Heart left ventricle (tissue), 13 donors: Measurements from ENCODE around the gene LUC7L3.

Experiments
- CTCF ChIP-seq, 12 donors: fragments of 200-600 bp; sonication (generic) in 4 of 12; IDR thresholded peaks; one replicate each; pipeline versions ENCODE4 v1.5.0 to v1.8.0; 2018 to 2022; ENCODE audit warnings: antibody characterized with exemption in 12 of 12, mild to moderate bottlenecking in 5 of 12
- POLR2A ChIP-seq, 2 donors: fragments of 450-650 bp; IDR thresholded peaks; one replicate each; pipeline ENCODE4 v1.6.1; 2017; ENCODE audit warnings: antibody characterized with exemption in 2 of 2, mild to moderate bottlenecking in 2 of 2, moderate library complexity in 2 of 2
- donor health status: ischemic (EF 13 %, LVEDD 7.1; RV severe dilation, severe dysfunction).
- donor health status: DM: no; HTN: yes; CAD: no.
- donor health status: DM: no; HTN: no; CAD: no.
- donor health status: ischemic (EF 25% LVEDD 6.9; RV normal size, moderate dysfunction).
- donor health status: ischemic (EF 25% LVEDD 5.7; RV mildly dilated, moderate dysfunction).
- donor health status: ischemic (EF 35%, LVEDD 5.7; RV mildly dilated, moderate dysfunction).
- donor health status: nonischemic (EF 11% LVEDD 7.7; RV severe dilation, severe dysfunction).
- donor health status: DM: yes; HTN: yes; CAD: no.
- donor health status: PGD.
- donor health status: ischemic (EF 29% LVEDD 5.4; RV normal size, mild dysfunction).
- donor health status: nonischemic (EF 23%, LVEDD 6.1; RV moderate dilation, normal function).

GRCh38 chr17:50721194-50722010, 2.0 kb downstream of the LUC7L3 start:
- TF ChIP-seq CTCF (IDR thresholded peaks at IDR 0.05) = no peak
- no peak for TF ChIP-seq POLR2A (IDR thresholded peaks at IDR 0.05)
